HT-29 (cell line): ENCODE data around the gene RGS3. TPM values are rescaled to one million over a fixed set of nuclear protein-coding genes. Genes with fewer than 3 reads are reported as not detected.

Experiments
- DNase-seq: peaks from one replicate; pipeline ENCODE4 v3.0.0-alpha.2; 2015; ENCODE audit warnings: low spot score
- total RNA-seq: library from RNA; depleted of rRNA; stranded (reverse); fragments of >200 nt; shearing (Covaris generic); gene quantifications from 2 replicates; pipeline ENCODE4 v1.2.3, GENCODE V29; 2014

The RGS3 gene
- total RNA-seq, 1 experiment from 2014 or later, result 76.8 TPM

DNA sequence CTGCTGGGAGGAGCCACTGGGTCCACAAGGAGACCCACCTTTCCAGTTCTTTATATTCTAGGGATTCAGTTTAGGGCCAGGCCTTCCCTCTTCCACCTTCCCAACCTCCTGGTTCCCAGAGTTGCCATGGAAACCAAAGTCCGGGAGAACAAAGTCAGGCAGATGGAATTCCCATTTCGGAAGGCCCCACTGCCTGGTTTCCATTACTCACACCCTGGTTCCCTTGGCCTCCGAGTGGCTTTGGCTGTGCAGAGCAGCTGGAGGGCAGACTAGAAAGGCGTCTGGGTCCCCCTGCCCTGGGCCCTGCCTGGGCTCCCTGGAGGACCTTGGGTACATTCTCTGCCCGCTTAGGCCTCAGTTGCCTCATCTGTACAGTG, 136.1 kb downstream of the RGS3 start:
- DNase-seq, result no peak

DNA sequence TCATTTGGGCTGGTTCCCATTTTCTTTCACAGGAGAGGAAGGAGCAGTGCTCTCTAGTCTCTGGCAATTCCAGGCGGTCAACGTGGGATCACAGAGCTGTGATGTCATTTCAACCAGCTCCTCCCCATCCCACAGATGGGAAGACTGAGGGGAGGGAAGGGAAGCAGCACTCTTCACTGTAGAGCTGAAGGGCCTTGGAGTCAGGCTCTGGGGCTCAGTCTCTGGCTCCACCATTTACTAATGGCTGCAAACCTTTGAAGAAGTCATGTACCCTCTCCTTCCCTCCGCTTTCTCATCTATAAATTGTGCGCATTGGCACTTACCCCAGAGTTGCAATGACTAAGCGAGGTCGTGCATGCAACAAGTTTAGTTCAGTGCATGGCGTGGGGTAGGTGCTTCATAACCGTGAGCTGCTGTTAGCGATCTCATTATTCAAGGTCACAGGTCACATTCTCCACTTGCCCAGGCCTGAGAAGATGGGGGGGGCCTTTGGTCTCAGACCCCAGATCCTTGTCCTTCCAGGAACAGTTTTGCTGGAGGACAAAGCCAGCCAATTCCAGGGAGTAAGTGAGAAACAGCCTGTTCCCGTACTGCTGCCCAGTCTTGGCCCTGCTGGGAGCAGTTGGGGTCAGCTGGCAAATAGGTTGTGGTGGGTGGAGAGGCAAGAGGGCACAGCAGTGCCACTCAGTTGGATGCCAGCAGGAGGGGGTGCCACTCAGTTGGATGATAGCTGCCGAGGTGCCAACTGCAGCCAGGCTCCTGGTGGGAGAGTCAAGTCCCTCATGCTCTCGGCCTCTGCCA, 136.7 kb downstream of the RGS3 start:
- DNase-seq, result no peak

DNA sequence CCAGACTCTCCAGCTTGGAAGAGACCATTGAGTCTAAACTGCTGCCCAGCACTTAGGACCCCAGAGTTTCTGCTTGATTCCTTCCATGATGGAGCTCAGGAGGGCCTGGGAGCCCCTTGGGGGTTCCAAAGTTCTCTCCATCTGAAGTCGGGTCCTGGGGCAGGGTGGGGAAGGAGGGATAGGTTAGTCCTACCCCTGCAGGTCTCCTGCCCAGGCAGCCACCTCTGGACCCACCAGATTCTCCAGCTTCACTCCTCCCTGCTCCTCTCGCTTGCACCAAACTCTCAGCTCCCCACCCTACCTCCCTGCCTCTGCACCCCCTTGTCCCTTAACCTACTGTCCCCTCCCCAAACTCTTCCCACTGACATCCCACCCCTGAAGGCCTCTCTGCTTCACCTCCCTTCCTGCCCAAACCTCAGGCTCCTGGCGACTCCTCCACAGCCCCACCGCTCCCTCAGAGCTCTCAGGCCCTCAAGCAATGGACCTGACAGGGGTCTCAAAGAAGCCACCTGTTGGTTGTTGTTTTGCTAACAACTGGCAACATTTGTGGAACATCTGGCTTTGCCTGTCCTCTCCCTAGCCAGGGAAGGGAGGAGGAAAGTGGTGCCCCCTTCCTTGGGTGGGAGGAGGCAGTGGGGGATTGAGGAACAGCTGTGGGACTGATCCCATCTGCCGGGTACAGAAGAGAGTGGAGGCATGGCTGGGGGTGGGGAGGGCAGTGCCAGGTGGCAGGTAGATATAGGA, 137.5 kb downstream of the RGS3 start:
- DNase-seq, result no peak

DNA sequence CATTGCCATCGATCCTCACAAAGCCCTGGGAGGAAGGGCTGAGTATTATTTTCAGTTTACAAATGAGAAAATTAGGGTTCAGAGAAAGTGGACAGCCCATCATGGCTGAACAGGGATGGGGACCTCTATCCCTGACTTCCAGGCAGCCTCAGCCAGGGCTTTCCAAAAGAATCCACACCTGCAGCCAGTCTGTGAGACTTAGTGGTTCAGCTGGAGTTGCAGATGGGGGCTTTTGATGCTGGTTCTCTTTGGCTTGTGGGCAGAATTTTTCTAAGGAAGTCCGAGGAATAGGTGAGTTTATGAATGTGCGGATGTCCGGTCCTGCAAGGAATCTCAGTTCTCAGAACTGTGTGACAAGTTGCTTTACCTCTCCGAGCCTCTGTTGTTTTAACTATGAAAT, 138.1 kb downstream of the RGS3 start:
- DNase-seq, result no peak

DNA sequence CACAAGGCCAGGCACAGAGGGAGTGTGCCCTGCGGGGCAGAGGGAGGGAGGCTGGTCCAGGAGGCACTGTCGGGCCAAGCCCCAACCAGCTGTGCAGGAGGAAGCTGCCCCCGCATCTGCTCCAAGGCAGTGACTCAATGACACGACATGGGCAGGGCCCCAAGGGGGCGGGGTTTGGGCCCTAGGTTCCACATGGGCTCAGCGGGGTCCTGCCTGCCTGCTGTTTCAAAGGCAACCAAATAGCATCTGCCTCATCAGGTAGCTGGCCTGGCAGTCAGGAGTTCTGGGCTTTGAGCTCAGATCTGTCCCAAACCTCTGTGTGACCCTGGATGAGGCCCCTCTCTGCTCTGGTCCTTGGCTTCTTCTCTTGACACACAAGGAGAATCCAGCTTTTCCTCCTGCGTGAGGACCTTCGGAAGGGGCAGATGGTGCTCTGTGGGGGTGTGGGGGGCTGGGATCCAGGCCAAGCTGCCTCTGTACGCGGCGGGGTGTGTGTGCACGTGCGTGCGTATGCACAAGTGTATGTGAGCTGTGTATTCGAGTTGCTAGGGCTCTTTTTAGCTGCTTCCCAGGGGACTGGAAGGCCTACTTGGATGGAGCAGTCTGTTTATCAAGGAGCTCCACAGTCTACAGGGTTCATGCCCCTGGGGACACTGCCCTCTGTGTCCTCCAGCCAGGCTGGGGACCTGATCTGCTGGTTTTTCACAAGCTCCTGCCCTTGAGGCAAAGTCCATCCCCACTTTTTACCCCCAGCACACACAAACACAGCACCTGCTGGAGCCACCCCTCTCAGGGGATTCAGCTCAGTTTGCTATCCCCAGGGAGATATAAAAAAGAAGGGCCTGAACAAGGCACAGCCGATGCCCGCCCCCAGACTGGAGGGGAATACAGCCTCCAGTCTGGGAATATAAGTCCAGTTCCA, 138.9 kb downstream of the RGS3 start:
- DNase-seq, result no peak

DNA sequence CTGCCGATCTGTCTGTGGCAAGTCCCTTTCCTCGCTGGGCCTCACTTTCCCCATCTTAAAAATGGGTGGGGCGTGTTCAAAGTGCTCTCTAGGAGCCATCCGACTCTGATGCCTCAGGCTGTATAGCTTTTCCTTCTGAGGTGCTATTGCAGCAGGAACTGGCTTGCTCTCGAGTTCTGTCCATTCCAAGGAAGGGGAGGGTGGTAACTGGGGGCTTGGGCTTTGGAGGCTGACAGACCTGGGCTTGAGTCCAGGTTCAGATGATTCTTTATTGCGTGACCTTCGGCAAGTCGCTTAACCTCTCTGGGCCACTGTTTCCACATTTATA, 139.5 kb downstream of the RGS3 start:
- no peak for DNase-seq

DNA sequence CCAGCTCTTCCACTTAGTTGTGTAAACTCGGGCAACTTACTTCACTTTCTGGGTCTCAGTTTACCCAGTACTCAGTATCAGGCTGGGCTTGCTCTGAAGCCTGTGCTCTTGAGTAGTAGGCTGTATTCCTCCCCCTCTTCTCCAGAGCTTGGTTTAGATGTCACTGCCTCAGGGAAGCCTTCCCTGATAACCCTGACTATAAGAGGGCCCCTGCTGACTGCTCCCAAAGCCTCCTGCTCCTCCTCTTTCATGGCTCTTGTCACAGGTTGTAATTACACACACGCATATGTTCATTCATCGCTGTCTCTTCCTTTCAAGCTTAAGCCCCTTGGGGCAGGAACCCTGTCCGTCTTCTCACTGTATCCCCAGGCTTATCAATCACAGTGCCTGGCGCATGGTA, 140.2 kb downstream of the RGS3 start:
- no peak for DNase-seq

DNA sequence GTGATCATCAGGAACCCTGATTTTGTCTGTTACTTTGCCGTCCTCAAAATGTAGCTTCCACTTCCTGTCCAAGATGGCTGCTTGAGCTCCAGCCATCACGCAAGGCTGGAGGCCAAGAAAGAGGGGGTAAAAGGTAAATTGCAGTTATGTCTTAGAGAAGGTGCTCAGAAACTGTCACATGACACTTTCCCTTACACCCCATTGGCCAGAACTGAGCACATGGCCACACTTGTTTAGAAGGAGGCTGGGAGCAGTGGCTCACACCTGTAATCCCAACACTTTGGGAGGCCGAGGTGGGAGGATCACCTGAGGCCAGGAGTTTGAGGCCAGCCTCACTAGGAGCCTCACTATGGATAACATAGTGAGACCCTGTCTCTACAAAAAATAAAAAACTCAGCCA, 140.9 kb downstream of the RGS3 start:
- no peak for DNase-seq

DNA sequence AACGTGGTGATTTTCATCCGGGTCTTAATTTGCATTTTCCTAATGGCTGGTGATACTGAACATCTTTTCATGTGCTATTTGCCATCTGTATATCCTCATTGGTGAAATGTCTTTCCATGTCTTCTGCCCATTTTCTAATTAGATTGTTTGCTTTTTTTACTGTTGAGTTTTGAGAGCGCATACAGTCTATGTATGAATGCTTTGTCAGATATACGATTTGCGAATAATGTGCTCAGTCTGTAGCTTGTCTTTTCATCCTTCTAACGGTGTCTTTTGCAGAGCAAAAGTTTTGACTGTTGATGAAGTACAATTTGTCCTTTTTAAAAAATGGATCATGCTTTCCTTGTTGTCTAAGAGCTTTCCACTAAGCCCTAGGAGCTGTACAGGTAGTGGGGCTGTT, 143.0 kb downstream of the RGS3 start:
- DNase-seq, result no peak

DNA sequence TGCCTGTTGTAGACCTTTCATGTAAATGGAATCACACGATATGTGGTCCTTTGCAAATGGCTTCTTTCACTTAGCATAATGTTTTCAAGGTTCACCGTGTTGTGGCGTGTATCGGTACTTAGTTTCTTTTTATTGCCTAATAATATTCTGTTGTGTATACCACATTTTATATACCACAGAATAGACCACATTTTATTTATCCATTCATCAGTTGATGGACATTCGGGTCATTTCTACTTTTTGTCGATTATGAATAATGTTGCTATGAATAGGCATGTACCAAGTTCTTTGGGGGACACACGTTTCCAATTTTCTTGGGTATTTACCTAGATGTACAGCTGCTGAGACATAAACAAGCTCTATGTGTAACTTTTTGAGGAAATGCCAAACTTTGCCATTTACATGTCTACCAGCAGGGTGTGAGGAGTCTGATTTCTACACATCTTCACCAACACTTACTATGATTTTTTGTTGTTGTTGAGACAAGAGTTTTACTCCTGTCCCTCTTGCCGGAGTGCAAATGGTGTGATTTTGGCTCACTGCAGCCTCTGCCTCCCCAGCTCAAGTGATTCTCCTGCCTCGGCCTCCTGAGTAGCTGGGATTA, 144.7 kb downstream of the RGS3 start:
- DNase-seq, result no peak

DNA sequence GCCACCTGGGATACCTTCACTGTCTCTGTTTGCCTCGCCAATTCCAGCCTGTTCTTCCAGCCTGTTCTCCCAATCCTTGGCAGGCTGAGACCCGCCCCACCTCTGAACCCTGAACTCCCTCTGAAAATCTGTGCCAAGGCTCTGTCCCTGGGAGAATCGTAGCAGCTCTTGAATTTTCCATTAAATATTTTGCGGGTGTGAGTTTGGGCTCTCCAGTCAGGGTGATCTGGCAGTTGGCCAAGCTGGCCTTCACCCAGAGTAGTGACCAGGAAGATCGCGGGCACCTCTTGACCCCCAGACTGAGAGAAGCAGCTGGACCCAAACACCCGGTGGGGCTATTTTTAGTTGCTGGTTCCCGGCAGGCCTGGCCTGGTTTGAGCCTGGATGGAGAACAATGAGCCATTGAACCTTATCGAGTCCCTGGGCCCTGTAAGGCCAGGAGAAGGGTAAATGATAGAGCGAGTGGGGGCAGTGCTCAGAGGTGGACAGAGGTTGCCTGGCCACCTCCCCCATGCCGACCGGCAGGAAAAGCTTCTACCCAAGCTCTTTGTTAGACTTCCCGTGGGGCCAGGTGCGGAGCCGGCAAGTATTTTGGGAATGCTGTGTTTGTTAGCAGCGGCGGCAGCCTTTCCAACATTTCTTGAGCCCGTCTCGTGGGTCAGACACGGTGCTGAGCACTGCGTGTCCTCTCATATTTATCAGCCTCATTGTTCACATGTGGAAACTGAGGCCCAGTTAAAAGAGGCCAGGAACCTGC, 146.2 kb downstream of the RGS3 start:
- DNase-seq, result peak; percentile 17

DNA sequence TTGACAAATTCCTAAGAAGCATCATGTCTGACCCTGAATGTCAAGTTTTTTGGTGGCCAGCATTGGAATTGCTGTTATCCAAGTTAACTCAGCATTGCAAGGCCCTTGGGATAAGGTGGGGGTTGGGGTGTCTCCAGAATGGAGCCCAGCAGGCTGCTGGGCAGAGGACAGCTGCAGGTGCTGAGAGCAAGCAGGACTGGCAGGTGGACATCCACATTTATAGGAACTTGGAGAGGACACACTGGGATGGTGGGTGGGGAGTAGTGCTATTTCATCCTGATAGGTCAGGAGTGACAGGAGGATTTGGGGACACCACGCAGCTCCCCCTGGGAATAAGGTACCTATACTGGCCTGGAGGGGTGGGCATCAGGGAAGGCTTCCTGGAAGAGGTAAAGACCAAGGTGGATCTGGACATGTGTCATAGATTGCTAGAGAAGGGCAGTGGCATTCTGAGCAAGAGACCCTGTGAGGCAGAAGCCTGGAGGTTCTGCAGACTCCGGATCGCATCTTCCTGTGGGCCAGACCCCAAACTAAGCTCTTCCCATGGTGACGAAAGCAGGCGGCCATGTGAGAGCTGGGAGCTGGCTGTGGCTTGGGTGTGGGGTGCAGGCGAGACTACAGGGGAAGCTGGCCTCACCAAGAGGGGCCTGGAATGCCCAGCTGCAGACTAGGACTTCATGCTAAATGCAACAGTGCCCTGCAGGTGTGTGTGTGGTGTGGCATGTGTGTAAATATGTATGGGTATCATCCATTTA, 148.1 kb downstream of the RGS3 start:
- no peak for DNase-seq

DNA sequence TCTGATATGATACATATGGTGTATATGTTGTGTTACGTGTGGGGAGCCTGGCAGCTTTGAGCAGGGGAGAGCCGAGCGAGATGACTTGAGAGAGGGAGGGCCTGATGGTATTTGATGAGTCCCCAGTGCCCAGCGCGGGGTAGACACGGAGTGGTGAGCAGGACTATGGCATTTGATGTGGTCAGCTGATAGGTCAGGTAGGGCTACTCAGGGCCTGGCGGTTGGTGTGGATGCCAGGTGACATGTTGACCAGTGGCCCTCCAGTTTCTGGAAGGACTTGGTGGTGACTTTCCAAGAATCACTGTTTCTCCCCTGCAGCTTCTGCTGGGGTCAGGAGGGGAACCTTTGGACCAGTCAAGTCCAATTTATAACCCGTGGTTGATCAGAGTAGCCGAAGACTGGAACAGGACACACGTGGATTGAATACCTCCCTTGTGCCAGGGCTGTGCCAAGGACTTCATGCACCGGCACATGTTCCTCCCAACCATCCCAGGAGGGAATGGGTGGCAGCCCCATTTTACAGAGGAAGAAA, 148.8 kb downstream of the RGS3 start:
- no peak for DNase-seq

DNA sequence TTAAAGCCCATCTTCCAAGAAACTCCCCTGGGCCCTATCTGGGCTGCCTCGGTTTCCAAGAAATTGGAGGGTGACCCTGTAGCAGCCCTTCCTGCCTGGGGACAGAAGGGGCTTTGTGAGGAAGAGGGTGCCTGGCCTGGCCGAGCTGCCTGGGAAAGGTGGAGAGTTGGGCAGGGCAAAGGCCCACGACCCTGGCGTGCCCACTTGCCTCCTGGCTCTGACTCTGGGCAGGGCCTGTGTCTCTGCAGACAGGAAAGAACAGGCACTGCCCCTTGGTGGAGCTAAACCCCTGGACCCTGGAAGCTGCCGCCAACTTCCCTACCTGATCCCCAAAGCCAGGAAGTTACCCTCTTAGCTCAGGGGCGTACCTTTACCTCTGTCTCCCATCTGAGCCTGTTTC, 149.3 kb downstream of the RGS3 start:
- no peak for DNase-seq

DNA sequence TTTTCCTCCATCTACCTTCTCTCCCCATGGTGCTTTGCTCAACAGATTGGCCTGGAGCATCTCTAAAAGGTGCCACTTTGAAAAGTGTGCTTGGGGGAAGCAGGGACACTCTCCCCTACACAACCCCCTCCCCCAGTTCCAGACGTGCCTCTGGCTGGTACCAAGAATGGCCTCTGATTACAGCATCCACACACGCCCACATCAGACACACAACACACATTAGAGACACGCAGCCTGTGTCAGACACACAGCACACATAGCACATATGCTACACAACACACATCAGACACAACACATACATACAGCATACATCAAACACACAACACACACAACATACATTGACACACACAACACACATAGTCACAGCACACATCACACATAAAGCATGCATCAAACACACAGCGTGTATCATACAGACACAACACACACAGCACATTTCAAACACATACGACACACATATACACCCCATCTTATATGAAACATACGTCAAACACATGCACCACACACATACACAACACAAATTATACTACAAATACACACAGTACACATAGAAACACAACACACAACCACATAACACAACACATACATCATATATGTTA, 150.4 kb downstream of the RGS3 start:
- no peak for DNase-seq

DNA sequence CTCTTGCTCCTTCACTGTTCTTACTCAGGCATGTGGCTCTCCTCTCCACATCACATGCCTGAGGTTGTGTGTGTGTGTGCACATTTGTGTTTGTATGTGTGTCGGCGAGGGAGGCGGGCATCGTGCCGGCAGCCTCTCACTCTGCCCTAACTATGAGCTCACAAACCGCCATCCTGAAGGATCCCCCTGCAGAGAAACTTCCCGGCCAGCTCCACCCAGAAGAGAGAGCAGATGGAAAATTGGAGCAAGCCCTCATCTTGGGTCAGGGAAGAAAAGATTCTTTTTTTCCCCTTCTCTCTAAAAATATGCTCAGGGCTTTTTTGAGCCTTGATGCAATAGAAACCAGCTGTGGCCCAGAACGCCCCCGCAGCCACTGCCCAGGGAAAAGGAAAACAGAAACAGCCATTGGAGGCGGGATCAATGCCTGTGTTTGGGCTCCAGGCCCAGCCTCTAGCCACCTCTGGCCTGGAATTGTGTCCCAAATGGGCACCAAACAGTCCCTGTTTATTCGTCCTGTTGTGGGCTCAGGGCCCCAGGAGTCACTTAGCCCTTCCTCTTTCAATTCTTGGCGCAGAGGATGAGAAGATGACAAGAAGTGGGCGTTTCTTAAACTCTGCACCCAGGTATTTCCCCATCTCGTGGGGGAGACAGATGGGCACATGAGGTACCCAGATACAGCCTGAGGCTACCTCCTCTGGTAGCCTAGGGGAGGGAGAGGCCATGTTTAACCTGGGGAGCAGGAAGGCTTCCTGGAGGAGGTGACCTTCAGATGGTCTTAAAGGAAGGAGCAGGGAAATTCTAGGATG, 151.5 kb downstream of the RGS3 start:
- DNase-seq, result no peak

DNA sequence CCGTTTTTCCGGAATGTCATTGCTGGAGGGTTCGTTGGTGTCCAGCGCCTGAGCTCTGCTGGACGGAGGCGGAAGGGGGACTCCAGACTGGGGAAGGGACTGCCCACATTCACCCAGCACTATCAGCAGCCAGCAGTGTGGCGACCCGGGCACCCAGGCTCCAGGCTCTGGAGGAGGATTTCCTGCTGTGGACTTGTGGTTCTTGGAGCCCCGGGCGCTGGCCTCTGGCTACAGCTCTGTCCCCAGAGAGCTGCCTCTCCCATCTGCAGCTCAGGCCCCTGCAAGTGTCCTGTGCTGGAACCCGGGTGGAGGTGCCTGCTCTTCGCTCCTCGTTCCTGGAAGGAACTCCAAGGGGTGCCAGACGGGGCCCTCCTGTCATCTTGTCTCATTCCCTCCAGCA, 152.6 kb downstream of the RGS3 start:
- no peak for DNase-seq

DNA sequence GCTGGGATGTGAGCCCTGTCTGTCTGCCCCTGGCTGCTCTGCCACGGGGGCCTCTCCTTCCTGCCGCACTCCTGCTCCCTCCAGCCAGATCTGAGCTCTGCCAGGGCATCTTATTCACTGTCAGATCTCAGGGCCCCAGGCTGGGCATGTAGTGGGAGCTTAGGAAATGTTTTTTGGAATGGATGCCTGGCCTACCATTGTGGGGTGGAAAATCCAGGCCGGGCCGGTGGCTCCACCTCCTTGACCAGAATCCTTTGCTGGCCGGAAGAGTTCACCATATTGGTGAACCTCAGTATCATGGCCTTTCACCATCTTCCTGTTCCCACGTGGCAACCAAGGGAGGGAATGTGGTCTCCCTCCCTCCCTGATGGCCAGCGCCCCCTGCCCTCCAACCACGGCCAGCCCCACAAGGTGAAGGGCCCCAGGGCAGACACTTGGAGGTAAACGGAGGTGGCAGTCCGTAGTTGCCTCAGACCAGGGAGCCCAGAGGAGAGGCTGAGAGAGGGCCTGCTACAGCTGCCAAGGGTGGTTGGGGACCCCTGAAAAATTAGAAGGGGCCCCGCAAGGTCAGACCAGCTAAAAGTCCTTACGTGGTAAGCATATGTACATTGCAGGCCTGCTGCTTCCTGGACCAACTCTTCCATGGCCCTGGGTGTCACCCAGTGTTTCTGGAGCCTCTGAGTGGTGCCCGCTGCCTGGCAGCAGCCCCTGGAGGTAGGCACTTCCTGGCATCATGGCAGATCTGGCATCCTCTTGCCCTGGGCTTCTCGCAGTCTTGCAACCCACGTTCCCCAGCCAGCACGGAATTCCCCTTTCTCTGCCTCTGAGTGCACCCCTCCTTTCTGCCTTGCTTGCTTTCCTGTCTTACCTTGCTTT, 153.3 kb downstream of the RGS3 start:
- DNase-seq, result no peak
